NB4 (cell line): Measurements from ENCODE around the gene SLC25A25.
"Not testable (repeated sequence)": the region's sequence is repeated elsewhere in the genome, so short reads cannot be mapped to it uniquely, and the experiment has no call there.

Experiments used
- CTCF ChIP-seq: IDR thresholded peaks from one replicate; pipeline ENCODE4 v1.5.1; 2012; ENCODE audit warnings: low read depth, low read length
- POLR2A ChIP-seq: IDR thresholded peaks from 2 replicates; pipeline ENCODE4 v1.6.1; 2011; ENCODE audit warnings: mild to moderate bottlenecking; ENCODE audit not compliant: insufficient read length; ENCODE audit errors: extremely low read depth

GRCh38 chr9:128040783-128041182 lies 27.2 kb upstream of the SLC25A25 start:
- not testable (repeated sequence) for TF ChIP-seq CTCF, POLR2A
